H1 (cell line): ENCODE measurements around the gene ICAM2. TPM values are rescaled to one million over a fixed set of nuclear protein-coding genes. Genes with fewer than 3 reads are reported as not detected.

Experiments used
- BCL11A ChIP-seq, 2 experiments: IDR thresholded peaks; one replicate each; pipeline ENCODE4 v1.6.1; 2011; ENCODE audit warnings: low read depth in 2 of 2, low read length in 2 of 2, mild to moderate bottlenecking in 2 of 2
- CEBPB ChIP-seq: IDR thresholded peaks from 2 replicates; pipeline ENCODE4 v1.6.1; 2012; ENCODE audit warnings: low read depth, low read length
- EZH2 ChIP-seq: fragments of 200-600 bp; sonication (generic); IDR thresholded peaks from 2 replicates; pipeline ENCODE4 v1.7.1; 2012; ENCODE audit warnings: low read depth, mild to moderate bottlenecking, moderate library complexity, low read length, inconsistent platforms; ENCODE audit not compliant: severe bottlenecking
- NANOG ChIP-seq: IDR thresholded peaks from 2 replicates; pipeline ENCODE4 v1.6.1; 2011; ENCODE audit warnings: low read length, low read depth, mild to moderate bottlenecking, inconsistent platforms; ENCODE audit not compliant: insufficient read depth, poor library complexity, severe bottlenecking
- SIX5 ChIP-seq: IDR thresholded peaks from 2 replicates; pipeline ENCODE4 v1.6.1; 2011; ENCODE audit warnings: mild to moderate bottlenecking, low read depth, low read length
- SP2 ChIP-seq: IDR thresholded peaks from 2 replicates; pipeline ENCODE4 v1.6.1; 2012; ENCODE audit warnings: mild to moderate bottlenecking, low read length, inconsistent platforms
- SRF ChIP-seq: IDR thresholded peaks from 2 replicates; pipeline ENCODE4 v1.6.1; 2011; ENCODE audit warnings: mild to moderate bottlenecking, low read depth, low read length, moderate library complexity
- TAF1 ChIP-seq: IDR thresholded peaks from 2 replicates; pipeline ENCODE4 v1.6.1; 2011; ENCODE audit warnings: mild to moderate bottlenecking, low read depth, low read length
- TCF12 ChIP-seq: IDR thresholded peaks from 2 replicates; pipeline ENCODE4 v1.6.1; 2011; ENCODE audit warnings: low read depth, mild to moderate bottlenecking, low read length
- TEAD4 ChIP-seq: IDR thresholded peaks from 2 replicates; pipeline ENCODE4 v1.6.1; 2012; ENCODE audit warnings: low read depth, low read length, inconsistent platforms, mixed read lengths
- YY1 ChIP-seq: IDR thresholded peaks from 2 replicates; pipeline ENCODE4 v1.6.1; 2011; ENCODE audit warnings: low read depth, mild to moderate bottlenecking, low read length
- polyA plus RNA-seq, 7 experiments: library from polyadenylated mRNA; depleted of rRNA in 3 of 7; stranded (reverse) in 5 of 7; unstranded in 2 of 7; fragments of >200 nt in 5 of 7; fragments of 200-250 nt in 2 of 7; gene quantifications; 1 replicate in 5 of 7; 2 replicates in 1 of 7; 4 replicates in 1 of 7; pipeline versions ENCODE4 v1.2.1 to v1.2.3, GENCODE V29; 2011 to 2013; ENCODE audit warnings: missing spikeins in 2 of 7, mixed read lengths in 2 of 7
- total RNA-seq: library from RNA; stranded (reverse); fragmentation: NEBNext Ultra II Directional; extraction: Animal tissue kit (Norgen Biotek cat#: 25700); gene quantifications from 2 replicates; pipeline ENCODE4 v1.2.1, GENCODE V29; 2021
- TF ChIP-seq, protein P1 (sequence below): fragments of 300-600 bp; sonication (generic); IDR thresholded peaks from 2 replicates; pipeline ENCODE4 v1.7.1; 2012; ENCODE audit warnings: low read length, moderate library complexity, mild to moderate bottlenecking, inconsistent platforms; ENCODE audit not compliant: insufficient replicate concordance

The ICAM2 gene
- total and polyA plus RNA-seq, 2 of the 8 experiments (the other 6 are each of a cell fraction or from before 2014, with no cell fraction given) = 0.45 to 0.63 TPM

DNA sequence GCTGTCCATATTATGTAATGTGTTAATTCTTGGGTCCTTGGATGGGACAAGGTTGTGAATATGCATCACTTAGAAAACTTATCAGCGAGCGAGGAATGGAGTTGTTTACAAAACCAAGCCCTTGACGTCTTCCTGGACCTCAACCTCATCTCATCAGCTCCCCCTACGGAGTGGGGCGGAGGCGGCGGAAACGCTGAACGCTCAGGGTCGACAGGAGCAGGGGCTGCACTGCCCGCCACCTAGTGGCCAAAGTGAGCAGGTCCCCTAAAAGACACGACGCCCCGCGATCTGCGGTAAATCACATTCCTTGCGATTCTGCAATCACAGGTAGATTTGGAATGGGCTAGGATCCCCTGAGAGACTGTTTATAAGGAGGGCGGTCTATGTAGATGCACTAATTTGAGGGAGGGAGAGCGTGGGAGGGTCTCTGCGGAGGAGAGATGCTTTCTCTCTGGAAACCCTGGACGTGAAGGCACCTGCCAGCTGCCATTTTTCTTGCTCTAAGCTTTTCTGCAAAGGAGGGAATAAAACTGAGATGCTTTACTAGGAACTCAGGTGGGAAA, 5.4 kb upstream of the ICAM2 start (continued):
- TF ChIP-seq, protein P1, sequence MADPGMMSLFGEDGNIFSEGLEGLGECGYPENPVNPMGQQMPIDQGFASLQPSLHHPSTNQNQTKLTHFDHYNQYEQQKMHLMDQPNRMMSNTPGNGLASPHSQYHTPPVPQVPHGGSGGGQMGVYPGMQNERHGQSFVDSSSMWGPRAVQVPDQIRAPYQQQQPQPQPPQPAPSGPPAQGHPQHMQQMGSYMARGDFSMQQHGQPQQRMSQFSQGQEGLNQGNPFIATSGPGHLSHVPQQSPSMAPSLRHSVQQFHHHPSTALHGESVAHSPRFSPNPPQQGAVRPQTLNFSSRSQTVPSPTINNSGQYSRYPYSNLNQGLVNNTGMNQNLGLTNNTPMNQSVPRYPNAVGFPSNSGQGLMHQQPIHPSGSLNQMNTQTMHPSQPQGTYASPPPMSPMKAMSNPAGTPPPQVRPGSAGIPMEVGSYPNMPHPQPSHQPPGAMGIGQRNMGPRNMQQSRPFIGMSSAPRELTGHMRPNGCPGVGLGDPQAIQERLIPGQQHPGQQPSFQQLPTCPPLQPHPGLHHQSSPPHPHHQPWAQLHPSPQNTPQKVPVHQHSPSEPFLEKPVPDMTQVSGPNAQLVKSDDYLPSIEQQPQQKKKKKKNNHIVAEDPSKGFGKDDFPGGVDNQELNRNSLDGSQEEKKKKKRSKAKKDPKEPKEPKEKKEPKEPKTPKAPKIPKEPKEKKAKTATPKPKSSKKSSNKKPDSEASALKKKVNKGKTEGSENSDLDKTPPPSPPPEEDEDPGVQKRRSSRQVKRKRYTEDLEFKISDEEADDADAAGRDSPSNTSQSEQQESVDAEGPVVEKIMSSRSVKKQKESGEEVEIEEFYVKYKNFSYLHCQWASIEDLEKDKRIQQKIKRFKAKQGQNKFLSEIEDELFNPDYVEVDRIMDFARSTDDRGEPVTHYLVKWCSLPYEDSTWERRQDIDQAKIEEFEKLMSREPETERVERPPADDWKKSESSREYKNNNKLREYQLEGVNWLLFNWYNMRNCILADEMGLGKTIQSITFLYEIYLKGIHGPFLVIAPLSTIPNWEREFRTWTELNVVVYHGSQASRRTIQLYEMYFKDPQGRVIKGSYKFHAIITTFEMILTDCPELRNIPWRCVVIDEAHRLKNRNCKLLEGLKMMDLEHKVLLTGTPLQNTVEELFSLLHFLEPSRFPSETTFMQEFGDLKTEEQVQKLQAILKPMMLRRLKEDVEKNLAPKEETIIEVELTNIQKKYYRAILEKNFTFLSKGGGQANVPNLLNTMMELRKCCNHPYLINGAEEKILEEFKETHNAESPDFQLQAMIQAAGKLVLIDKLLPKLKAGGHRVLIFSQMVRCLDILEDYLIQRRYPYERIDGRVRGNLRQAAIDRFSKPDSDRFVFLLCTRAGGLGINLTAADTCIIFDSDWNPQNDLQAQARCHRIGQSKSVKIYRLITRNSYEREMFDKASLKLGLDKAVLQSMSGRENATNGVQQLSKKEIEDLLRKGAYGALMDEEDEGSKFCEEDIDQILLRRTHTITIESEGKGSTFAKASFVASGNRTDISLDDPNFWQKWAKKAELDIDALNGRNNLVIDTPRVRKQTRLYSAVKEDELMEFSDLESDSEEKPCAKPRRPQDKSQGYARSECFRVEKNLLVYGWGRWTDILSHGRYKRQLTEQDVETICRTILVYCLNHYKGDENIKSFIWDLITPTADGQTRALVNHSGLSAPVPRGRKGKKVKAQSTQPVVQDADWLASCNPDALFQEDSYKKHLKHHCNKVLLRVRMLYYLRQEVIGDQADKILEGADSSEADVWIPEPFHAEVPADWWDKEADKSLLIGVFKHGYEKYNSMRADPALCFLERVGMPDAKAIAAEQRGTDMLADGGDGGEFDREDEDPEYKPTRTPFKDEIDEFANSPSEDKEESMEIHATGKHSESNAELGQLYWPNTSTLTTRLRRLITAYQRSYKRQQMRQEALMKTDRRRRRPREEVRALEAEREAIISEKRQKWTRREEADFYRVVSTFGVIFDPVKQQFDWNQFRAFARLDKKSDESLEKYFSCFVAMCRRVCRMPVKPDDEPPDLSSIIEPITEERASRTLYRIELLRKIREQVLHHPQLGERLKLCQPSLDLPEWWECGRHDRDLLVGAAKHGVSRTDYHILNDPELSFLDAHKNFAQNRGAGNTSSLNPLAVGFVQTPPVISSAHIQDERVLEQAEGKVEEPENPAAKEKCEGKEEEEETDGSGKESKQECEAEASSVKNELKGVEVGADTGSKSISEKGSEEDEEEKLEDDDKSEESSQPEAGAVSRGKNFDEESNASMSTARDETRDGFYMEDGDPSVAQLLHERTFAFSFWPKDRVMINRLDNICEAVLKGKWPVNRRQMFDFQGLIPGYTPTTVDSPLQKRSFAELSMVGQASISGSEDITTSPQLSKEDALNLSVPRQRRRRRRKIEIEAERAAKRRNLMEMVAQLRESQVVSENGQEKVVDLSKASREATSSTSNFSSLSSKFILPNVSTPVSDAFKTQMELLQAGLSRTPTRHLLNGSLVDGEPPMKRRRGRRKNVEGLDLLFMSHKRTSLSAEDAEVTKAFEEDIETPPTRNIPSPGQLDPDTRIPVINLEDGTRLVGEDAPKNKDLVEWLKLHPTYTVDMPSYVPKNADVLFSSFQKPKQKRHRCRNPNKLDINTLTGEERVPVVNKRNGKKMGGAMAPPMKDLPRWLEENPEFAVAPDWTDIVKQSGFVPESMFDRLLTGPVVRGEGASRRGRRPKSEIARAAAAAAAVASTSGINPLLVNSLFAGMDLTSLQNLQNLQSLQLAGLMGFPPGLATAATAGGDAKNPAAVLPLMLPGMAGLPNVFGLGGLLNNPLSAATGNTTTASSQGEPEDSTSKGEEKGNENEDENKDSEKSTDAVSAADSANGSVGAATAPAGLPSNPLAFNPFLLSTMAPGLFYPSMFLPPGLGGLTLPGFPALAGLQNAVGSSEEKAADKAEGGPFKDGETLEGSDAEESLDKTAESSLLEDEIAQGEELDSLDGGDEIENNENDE = no peak
- TF ChIP-seq SP2 = no peak
- peak; percentile 64 for TF ChIP-seq YY1
- no peak for TF ChIP-seq SIX5
- TF ChIP-seq BCL11A (IDR thresholded peaks at IDR 0.05; ENCODE audit: low read depth in 2 of 2, low read length in 2 of 2) = no peak
- TF ChIP-seq TEAD4 = peak; percentile 85
- peak; percentile 80 for TF ChIP-seq CEBPB
- no peak for TF ChIP-seq SRF
- no peak for TF ChIP-seq EZH2
- TF ChIP-seq NANOG = peak; percentile 53
- TF ChIP-seq TAF1 = 0 out of 2 replicates have a peak, but pooled peaks have one; percentile 26
- TF ChIP-seq TCF12 = no peak
